Activated naive CD4-positive, alpha-beta T cell treated with Interleukin-2 at 50 U/mL for 16 hours (primary cell): ENCODE data around the gene PACSIN1.

Experiments used
- DNase-seq: peaks from one replicate; pipeline ENCODE4 v3.0.0-alpha.2; 2020

The PACSIN1 gene

GRCh38 chr6:34515473-34516387 is 49.9 kb downstream of the PACSIN1 start:
- DNase-seq: no peak

GRCh38 chr6:34516391-34517324 is 50.8 kb downstream of the PACSIN1 start:
- DNase-seq: no peak

- DNase-seq: no peak
These were observed 51.6 kb downstream of the PACSIN1 start for GRCh38 chr6:34517461-34517881.

GRCh38 chr6:34517966-34518365 is 52.1 kb downstream of the PACSIN1 start:
- DNase-seq: no peak

- DNase-seq: no peak
These were observed 52.9 kb downstream of the PACSIN1 start for GRCh38 chr6:34518669-34519365.

GRCh38 chr6:34519971-34520644 is 54.2 kb downstream of the PACSIN1 start:
- no peak for DNase-seq

GRCh38 chr6:34520645-34521462 is 55.0 kb downstream of the PACSIN1 start:
- DNase-seq: no peak

GRCh38 chr6:34521463-34522285 is 55.8 kb downstream of the PACSIN1 start:
- no peak for DNase-seq

GRCh38 chr6:34522761-34523160 is 56.9 kb downstream of the PACSIN1 start:
- no peak for DNase-seq

- DNase-seq: no peak
These were observed 57.7 kb downstream of the PACSIN1 start for GRCh38 chr6:34523441-34524206.

GRCh38 chr6:34524499-34524898 is 58.6 kb downstream of the PACSIN1 start:
- DNase-seq: no peak

GRCh38 chr6:34524971-34525370 is 59.1 kb downstream of the PACSIN1 start:
- DNase-seq: no peak

GRCh38 chr6:34525431-34526175 is 59.7 kb downstream of the PACSIN1 start:
- DNase-seq: no peak

- no peak for DNase-seq
These were observed 60.5 kb downstream of the PACSIN1 start for GRCh38 chr6:34526241-34526972.

GRCh38 chr6:34526992-34527728 is 61.3 kb downstream of the PACSIN1 start:
- peak; percentile 96 for DNase-seq

GRCh38 chr6:34527751-34528670 is 62.1 kb downstream of the PACSIN1 start:
- no peak for DNase-seq
